Hepatocyte (in vitro differentiated cells): ENCODE results near the gene C20orf141. TPM values are rescaled to one million over a fixed set of nuclear protein-coding genes. Genes with fewer than 3 reads are reported as not detected.

ENCODE experiments used
- DNase-seq: peaks from one replicate; pipeline ENCODE4 v3.0.0-alpha.2; 2016; ENCODE audit warnings: low spot score
- H2AFZ ChIP-seq: fragments of 200-600 bp; sonication (generic); 2 replicates; pipeline ENCODE4 v1.6.0; 2016; ENCODE audit warnings: antibody characterized with exemption, mild to moderate bottlenecking
- H3K27ac ChIP-seq: fragments of 200-600 bp; sonication (generic); 2 replicates; pipeline ENCODE4 v1.5.1; 2016; ENCODE audit warnings: mild to moderate bottlenecking
- H3K27me3 ChIP-seq: fragments of 200-600 bp; sonication (generic); 2 replicates; pipeline ENCODE4 v1.6.1; 2016
- H3K36me3 ChIP-seq: fragments of 200-600 bp; sonication (generic); replicated peaks from 2 replicates; pipeline ENCODE4 v1.5.1; 2016; ENCODE audit warnings: low read depth; ENCODE audit not compliant: insufficient read depth
- H3K4me1 ChIP-seq: fragments of 200-600 bp; sonication (generic); 2 replicates; pipeline ENCODE4 v1.5.1; 2016; ENCODE audit warnings: mild to moderate bottlenecking, moderate library complexity; ENCODE audit not compliant: insufficient read depth
- H3K4me2 ChIP-seq: fragments of 200-600 bp; sonication (generic); 2 replicates; pipeline ENCODE4 v1.6.0; 2016
- H3K4me3 ChIP-seq: fragments of 200-600 bp; sonication (generic); 2 replicates; pipeline ENCODE4 v1.5.1; 2016; ENCODE audit warnings: mild to moderate bottlenecking
- H3K79me2 ChIP-seq: fragments of 200-600 bp; sonication (generic); 2 replicates; pipeline ENCODE4 v1.6.0; 2017; ENCODE audit warnings: mild to moderate bottlenecking
- H3K9me2 ChIP-seq: fragments of 200-600 bp; sonication (generic); replicated peaks from 2 replicates; pipeline ENCODE4 v1.6.0; 2017; ENCODE audit warnings: mild to moderate bottlenecking; ENCODE audit not compliant: insufficient read depth
- H3K9me3 ChIP-seq: fragments of 200-600 bp; sonication (generic); 2 replicates; pipeline ENCODE4 v1.5.1; 2016; ENCODE audit warnings: low read depth, mild to moderate bottlenecking
- H4K20me1 ChIP-seq: fragments of 200-600 bp; sonication (generic); 2 replicates; pipeline ENCODE4 v1.6.0; 2016; ENCODE audit warnings: mild to moderate bottlenecking; ENCODE audit not compliant: insufficient read depth, poor library complexity, severe bottlenecking
- CTCF ChIP-seq: fragments of 200-600 bp; sonication (generic); IDR thresholded peaks from 2 replicates; pipeline ENCODE4 v1.5.1; 2016; ENCODE audit warnings: antibody characterized with exemption, mild to moderate bottlenecking; ENCODE audit not compliant: poor library complexity
- EZH2 ChIP-seq: fragments of 200-600 bp; sonication (generic); IDR thresholded peaks from 2 replicates; pipeline ENCODE4 v1.6.1; 2016; ENCODE audit warnings: antibody characterized with exemption, mild to moderate bottlenecking, borderline replicate concordance
- EZH2phosphoT487 ChIP-seq: fragments of 200-600 bp; sonication (generic); IDR thresholded peaks from one replicate; pipeline ENCODE4 v1.6.1; 2018; ENCODE audit warnings: antibody characterized with exemption, mild to moderate bottlenecking, low read depth, moderate library complexity; ENCODE audit not compliant: unreplicated experiment, severe bottlenecking
- WGBS: methylation state at CpG from one replicate; pipeline ENCODE4 v1.1.6; 2016; ENCODE audit warnings: low lambda C conversion rate; ENCODE audit errors: missing lambda C conversion rate; 5-methylcytosine and 5-hydroxymethylcytosine counted together
- polyA plus RNA-seq: library from polyadenylated mRNA; unstranded; fragments of >200 nt; fragmentation: Nextera tagmentation; extraction: Ambion mirVana; gene quantifications from 2 replicates; pipeline ENCODE4 v1.2.1, GENCODE V29; 2016
- total RNA-seq: library from RNA; depleted of rRNA; stranded (reverse); fragments of >200 nt; gene quantifications from 2 replicates; pipeline ENCODE4 v1.2.3, GENCODE V29; 2014

C20orf141 gene
- total and polyA plus RNA-seq, 2 experiments from 2014 or later = not detected

GRCh38 chr20:2858591-2858990 is 43.8 kb downstream of the C20orf141 start:
- peaks cover 4% of the 10 kb centered on the region for H3K79me2 ChIP-seq
- no peak overlapping the region for H3K27ac ChIP-seq
- H2AFZ ChIP-seq = no peak overlapping the region
- no peaks in the 10 kb centered on the region for H3K9me3 ChIP-seq
- H3K4me1 ChIP-seq = no peaks in the 10 kb centered on the region
- H3K36me3 ChIP-seq = no peaks in the 10 kb centered on the region
- no peak overlapping the region for H3K4me3 ChIP-seq
- H4K20me1 ChIP-seq = no peaks in the 10 kb centered on the region
- DNase-seq = no peak
- TF ChIP-seq EZH2phosphoT487 = no peak
- no peak for TF ChIP-seq CTCF
- H3K4me2 ChIP-seq = no peak overlapping the region
- H3K27me3 ChIP-seq = no peaks in the 10 kb centered on the region
- H3K9me2 ChIP-seq = no peaks in the 10 kb centered on the region
- 98% methylated on average over 2 of the region's 2 CpGs for WGBS

- Histone ChIP-seq H3K4me3 (no peak overlapping the region), H3K27me3 (no peaks in the 10 kb centered on the region), H3K79me2 (peaks cover 4% of the 10 kb centered on the region), H2AFZ (no peak overlapping the region), H3K4me1 (no peaks in the 10 kb centered on the region), H3K9me2 (no peaks in the 10 kb centered on the region), H3K4me2 (no peak overlapping the region), H4K20me1 (no peaks in the 10 kb centered on the region), H3K36me3 (no peaks in the 10 kb centered on the region), H3K27ac (no peak overlapping the region), H3K9me3 (no peaks in the 10 kb centered on the region)
- no peak for DNase-seq
- 98% methylated on average over 4 of the region's 4 CpGs for WGBS
- TF ChIP-seq CTCF (no peak), EZH2phosphoT487 (no peak), EZH2 (no peak)
Measured at GRCh38 chr20:2859330-2860121, 44.7 kb downstream of the C20orf141 start.

GRCh38 chr20:2864626-2865025 is 49.8 kb downstream of the C20orf141 start:
- no peaks in the 10 kb centered on the region for H4K20me1 ChIP-seq
- H3K4me2 ChIP-seq = no peak overlapping the region
- no peaks in the 10 kb centered on the region for H3K79me2 ChIP-seq
- no peak for DNase-seq
- no peaks in the 10 kb centered on the region for H3K36me3 ChIP-seq
- no peaks in the 10 kb centered on the region for H3K9me2 ChIP-seq
- no peak overlapping the region for H2AFZ ChIP-seq
- WGBS = 97% methylated on average over 12 of the region's 12 CpGs
- no peaks in the 10 kb centered on the region for H3K4me1 ChIP-seq
- no peak overlapping the region for H3K4me3 ChIP-seq
- TF ChIP-seq EZH2phosphoT487 (no peak), EZH2 (no peak), CTCF (no peak)
- H3K27me3 ChIP-seq = no peaks in the 10 kb centered on the region
- H3K9me3 ChIP-seq = no peaks in the 10 kb centered on the region
- H3K27ac ChIP-seq = no peak overlapping the region
